Activated CD4-positive, alpha-beta T cell treated with anti-CD3 and anti-CD28 coated beads, Interleukin-2, amount 50 U/mL, for 24 hours (primary cell): ENCODE results near the gene PKD1L1.
"Not testable (repeated sequence)": the region's sequence is repeated elsewhere in the genome, so short reads cannot be mapped to it uniquely, and the experiment has no call there.

Experiments used
- DNase-seq, 2 donors: peaks; one replicate each; pipeline ENCODE4 v3.0.0-alpha.2; 2020; ENCODE audit warnings: low read depth in 1 of 2, low spot score in 1 of 2

PKD1L1 gene

GRCh38 chr7:47948141-47948790 lies at the start of gene PKD1L1:
TSS of gene PKD1L1 (minus strand) at chr7:47948466. CDS start at chr7:47948440, 26 bp downstream.
- DNase-seq = no peak

GRCh38 chr7:47992446-47992845 lies 44.2 kb upstream of the PKD1L1 start:
- no peak for DNase-seq

GRCh38 chr7:47991741-47992311 lies 43.6 kb upstream of the PKD1L1 start:
- peak; percentile 49 to 81 for DNase-seq

- DNase-seq = no peak
These were observed 43.0 kb upstream of the PKD1L1 start for GRCh38 chr7:47991270-47991669.

GRCh38 chr7:47990592-47990991 lies 42.3 kb upstream of the PKD1L1 start:
- no peak for DNase-seq

- not testable (repeated sequence) for DNase-seq
These were observed 41.5 kb upstream of the PKD1L1 start for GRCh38 chr7:47989607-47990400.

DNA sequence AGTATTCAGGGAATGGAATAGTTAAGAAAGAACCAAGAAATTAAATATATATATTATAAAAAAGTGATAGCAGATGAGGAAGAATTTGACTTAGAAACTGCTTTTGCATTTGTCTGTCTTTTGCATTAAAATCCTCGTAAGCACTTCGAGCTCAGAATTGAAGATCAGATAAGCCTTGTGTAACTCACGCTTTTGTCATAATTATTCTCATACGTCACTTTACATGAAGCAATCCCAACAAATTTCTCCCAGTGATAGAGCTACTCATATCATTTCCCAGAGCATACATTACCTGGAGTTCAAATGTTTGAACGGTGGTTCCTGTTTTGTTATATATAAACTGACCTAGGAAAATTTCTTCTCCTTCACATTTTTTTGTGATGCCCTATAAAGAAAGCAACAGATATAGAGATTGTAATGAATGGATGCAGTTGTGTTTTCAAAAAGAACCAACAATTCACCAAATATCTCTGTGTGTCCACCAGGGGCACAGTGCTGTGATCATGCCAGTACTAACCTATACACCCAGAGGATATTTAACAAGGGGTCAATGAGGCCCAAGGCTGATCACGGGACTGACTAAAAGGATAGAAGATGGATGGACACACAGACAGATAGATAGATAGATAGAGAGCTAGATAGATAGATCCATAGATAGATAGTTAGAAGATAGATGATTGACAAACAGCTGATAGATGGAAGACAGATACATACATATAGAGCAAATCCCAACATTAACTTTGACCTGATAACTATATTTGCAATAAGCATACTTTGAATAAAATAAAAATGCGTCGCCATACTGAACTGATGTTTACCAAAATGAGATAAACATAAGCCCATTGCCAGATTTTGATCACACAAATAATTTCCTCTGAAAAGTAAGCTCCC lies 40.5 kb upstream of the PKD1L1 start:
- DNase-seq = no peak

DNA sequence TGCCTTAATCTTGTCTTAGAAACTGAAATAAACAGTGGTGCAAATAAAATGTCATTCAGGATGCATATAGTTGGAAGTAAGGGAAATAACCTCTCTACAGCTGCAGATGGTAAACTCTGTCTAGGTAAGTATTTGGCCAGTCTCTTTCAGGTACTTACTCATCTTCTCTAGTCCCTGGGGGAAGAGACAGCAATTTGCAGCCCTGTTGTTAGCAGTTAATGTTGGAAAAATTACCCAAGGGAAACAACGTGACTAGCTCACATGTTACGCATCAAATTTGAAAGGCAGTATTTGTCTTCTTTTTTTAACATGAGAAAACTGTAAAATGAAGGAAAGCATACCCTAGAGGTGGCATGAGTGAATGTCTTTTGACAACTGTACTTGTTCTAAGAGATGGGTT lies 34.3 kb upstream of the PKD1L1 start:
- no peak for DNase-seq

- DNase-seq = not testable (repeated sequence)
These were observed 32.4 kb upstream of the PKD1L1 start for GRCh38 chr7:47980648-47981047.

GRCh38 chr7:47979832-47980181 lies 31.5 kb upstream of the PKD1L1 start:
- DNase-seq = no peak

DNA sequence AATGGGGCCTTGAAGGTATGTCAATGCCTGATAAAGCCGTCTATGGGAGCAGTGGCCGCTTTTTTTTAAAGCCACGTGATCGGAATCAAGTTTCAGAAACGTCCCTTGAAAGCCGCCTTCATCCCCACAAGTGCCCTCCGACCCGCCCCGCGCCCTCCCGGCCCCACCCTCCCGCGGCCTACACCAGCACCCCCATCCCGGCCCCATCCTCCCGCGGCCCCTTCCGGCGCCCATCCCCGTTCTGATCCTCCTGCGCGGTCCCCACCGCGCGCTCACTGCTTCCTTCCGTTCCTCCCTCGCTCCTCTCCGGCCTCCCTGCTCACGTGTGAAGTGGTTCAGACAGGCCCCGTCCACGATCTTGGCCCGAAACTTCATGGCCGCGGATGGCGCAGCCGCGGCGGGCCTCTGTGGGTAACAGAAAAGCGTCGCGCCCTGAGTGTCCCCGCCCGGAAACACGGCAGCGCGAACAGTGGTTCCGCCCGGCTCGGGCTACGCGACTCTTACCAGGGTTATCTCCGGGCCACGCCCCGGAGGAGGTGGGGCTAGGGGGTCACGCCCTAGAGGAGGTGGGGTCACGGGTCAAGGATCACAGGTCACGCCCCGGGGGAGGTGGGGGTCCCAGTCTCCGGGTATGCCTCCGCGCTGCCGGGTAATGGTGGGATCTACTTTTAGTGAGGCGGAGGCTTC lies 31.0 kb upstream of the PKD1L1 start, which contains the start of gene HUS1:
Gene HUS1, minus strand, starts transcription at position 471 of the 687 bp plus-strand sequence. Its CDS starts 96 bp downstream, at position 375.
- peak; percentile 90 to 91 for DNase-seq

- no peak for DNase-seq
These were observed 30.5 kb upstream of the PKD1L1 start for GRCh38 chr7:47978790-47979144.

- DNase-seq = no peak
These were observed 25.5 kb upstream of the PKD1L1 start for GRCh38 chr7:47973739-47974138.

GRCh38 chr7:47970761-47971160 lies 22.5 kb upstream of the PKD1L1 start:
- no peak for DNase-seq

DNA sequence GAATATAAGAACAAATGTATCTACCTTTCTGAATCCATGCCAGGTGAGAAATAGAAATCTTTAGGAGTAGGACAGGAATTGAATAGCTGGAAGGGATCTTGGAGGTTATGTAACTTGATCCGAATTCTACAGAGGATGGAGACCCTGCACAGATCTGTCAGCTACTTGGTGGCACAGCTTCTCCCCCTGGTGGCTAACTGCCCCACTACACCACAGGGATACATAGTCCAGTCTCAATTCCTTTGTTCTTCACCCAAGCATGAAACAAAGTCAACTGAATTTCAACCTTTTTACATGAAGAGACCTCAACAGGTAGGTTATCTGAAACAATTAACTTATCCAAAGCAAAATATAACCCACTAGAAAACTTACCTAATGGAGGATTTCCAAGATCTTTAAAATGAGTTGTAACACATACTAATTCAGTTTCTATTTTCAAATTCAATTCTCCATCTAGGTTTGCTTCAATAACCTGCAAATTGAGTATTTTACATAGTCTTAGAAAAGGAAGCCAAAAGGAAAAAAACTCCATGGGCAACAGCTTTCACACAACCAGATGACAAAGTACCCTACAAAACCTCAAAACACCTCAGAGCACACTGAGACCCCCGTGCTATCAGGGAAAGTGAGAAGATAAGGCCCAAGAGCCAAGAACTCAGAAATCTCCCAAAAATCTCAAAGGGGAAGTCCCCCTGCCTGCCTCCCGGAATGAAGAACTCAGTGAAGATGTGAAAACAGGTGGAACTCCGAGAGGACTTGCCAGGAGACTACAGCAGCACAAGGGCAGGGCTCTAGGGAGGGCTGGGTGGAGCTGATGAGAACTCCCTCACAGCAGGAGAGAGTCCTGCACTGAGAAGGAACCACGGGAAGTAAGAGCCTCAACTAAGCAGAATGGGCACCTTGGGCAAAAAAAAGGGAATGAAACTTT lies 20.8 kb upstream of the PKD1L1 start:
- peak in 1 of 2 donors; percentile 30 for DNase-seq

DNA sequence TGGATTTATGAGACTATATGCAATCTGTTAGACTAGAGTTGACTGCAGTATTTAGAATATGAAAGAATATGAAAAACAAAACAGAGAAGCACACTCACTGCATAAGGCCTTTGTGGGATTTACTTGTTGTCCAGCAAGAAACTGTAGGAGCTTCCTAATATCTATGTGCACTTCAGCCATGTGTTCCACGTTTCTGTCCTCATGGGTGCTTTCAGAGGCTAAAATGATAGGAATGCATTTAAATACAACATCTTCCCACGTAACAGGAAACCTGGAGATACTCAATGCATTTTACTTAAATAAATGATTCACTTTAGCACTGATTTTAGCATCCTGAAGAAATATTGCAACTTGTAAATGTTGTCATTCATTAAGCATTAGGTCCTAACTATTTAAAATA lies 19.4 kb upstream of the PKD1L1 start:
- DNase-seq = no peak

DNA sequence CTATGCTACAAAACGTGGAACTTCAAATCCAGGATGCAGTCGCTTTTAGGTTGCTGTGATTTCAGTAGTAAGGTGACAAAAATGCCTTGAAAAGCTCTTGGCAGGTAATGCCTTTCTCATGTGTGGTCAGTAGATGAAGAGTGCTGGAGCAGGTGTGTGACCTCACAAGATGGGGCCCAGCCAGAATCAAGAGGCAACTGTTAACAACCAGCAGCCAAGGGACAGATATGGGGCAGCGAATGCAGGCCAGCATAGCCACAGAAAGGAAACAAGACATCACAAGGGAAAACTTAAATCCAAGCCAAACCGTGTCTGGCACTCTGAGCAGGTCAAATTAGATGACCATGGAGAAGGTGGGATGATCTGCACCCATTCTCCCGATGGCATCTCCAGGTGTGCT lies 18.9 kb upstream of the PKD1L1 start:
- DNase-seq = no peak

GRCh38 chr7:47965456-47965855 lies 17.2 kb upstream of the PKD1L1 start:
- no peak for DNase-seq

DNA sequence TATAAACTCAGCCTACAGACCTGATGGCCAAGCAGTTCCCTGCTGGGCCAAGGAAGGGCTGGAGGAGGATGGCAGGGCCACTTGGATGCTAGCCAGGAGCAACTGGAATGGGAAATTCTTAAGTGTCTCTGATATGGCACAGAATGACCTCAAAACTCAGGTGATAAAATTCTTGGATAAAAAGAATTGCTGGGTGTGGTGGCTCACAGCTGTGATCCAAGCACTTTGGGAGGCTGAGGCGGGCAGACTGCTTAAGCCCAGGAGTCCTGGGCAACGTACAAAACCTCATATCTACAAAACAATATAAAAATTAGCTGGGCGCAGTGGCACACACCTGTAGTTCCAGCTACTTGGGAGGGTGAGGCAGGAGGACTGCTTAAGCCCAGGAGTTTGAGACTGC lies 14.0 kb upstream of the PKD1L1 start:
- no peak for DNase-seq

GRCh38 chr7:47957156-47957555 lies 8.9 kb upstream of the PKD1L1 start:
- DNase-seq = no peak
